Forelimb muscle (tissue), 1 donor: ENCODE measurements around the gene KCNIP3. TPM values are rescaled to one million over a fixed set of nuclear protein-coding genes. Genes with fewer than 3 reads are reported as not detected.
"Not testable (repeated sequence)": the region's sequence is repeated elsewhere in the genome, so short reads cannot be mapped to it uniquely, and the experiment has no call there.

ENCODE experiments used
- DNase-seq: peaks from one replicate; pipeline ENCODE4 v3.0.0-alpha.2; 2013; ENCODE audit warnings: low read depth
- polyA plus RNA-seq: library from polyadenylated mRNA; unstranded; fragments of 120-200 nt; gene quantifications from one replicate; pipeline ENCODE4 v1.2.1, GENCODE V29; 2013; ENCODE audit not compliant: insufficient read length

KCNIP3 gene
- polyA plus RNA-seq, 1 donor = 7.9 TPM

DNA sequence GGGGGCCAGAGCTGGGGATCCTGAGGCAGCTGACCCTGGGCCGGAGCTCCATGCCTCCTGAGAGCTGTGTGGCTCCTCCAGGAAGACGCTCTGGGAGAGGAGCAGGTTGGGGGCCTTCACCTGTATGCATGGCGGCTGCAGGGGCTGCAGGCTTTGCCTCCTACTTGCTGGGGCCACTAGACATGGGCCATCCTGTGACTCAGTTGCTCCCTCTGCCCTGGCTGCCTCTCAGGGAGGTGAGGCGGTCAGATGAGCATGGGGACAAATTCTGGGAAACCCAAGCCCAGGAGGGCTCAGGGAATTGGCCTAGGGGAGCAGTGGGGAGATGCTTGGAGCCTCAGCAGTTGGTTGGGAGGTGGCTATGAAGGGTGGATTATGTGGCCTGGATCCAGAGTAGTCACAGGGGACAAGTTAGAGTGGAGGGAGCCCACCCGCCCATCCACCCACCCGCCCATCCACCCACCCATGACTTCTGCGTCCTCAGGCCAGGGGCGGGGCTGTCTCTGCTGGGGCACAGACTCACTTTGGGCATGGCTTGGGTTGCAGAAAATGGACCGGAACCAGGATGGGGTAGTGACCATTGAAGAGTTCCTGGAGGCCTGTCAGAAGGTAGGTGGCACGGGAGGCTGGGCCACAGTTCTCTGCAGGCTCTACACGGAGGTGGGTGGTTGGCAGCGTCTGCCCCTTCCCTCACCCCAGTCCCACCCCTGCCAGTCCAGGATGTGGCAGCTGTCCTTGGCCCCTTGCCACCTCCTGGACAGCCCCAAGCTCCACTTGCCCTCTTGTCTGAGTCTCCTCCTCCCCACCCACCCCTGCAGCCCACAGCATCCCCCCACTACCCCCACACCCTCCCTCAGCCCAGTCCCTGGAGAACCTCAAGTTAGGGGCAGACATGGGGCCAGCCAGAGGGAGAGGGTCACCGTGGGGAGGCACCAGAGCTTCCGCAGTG, 85.8 kb downstream of the KCNIP3 start:
- DNase-seq = no peak

DNA sequence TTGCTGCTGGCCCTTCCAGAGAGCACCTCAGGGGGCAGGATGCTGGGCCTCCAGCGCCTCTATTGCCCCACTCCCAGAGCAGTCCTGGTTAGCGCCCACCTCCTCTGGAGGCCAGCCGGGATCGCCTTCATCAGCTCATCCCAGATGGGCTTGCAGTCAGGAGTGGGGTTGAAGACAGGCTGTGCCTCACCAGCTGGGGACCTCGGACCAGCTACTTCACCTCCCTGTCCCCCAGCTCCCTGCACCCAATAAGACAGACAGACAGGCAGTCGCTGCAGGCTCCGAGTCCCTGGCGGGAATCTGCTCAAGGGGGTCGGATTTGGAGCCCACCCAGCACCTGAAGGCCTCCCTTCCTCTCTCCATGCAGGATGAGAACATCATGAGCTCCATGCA, 86.5 kb downstream of the KCNIP3 start:
- no peak for DNase-seq

DNA sequence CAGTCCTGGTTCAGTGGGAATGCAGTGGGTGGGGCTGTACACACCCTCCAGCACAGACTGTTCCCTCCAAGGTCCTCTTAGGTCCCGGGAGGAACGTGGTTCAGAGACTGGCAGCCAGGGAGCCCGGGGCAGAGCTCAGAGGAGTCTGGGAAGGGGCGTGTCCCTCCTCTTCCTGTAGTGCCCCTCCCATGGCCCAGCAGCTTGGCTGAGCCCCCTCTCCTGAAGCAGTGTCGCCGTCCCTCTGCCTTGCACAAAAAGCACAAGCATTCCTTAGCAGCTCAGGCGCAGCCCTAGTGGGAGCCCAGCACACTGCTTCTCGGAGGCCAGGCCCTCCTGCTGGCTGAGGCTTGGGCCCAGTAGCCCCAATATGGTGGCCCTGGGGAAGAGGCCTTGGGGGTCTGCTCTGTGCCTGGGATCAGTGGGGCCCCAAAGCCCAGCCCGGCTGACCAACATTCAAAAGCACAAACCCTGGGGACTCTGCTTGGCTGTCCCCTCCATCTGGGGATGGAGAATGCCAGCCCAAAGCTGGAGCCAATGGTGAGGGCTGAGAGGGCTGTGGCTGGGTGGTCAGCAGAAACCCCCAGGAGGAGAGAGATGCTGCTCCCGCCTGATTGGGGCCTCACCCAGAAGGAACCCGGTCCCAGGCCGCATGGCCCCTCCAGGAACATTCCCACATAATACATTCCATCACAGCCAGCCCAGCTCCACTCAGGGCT, 87.9 kb downstream of the KCNIP3 start:
- DNase-seq = no peak

DNA sequence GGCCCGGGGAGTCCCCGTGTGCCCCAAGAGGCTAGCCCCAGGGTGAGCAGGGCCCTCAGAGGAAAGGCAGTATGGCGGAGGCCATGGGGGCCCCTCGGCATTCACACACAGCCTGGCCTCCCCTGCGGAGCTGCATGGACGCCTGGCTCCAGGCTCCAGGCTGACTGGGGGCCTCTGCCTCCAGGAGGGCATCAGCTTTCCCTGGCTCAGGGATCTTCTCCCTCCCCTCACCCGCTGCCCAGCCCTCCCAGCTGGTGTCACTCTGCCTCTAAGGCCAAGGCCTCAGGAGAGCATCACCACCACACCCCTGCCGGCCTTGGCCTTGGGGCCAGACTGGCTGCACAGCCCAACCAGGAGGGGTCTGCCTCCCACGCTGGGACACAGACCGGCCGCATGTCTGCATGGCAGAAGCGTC, 88.4 kb downstream of the KCNIP3 start:
- DNase-seq = no peak

GRCh38 chr2:95386031-95386430, 88.9 kb downstream of the KCNIP3 start:
- DNase-seq = no peak

- no peak for DNase-seq
These were observed 90.2 kb downstream of the KCNIP3 start for GRCh38 chr2:95387358-95387757.

DNA sequence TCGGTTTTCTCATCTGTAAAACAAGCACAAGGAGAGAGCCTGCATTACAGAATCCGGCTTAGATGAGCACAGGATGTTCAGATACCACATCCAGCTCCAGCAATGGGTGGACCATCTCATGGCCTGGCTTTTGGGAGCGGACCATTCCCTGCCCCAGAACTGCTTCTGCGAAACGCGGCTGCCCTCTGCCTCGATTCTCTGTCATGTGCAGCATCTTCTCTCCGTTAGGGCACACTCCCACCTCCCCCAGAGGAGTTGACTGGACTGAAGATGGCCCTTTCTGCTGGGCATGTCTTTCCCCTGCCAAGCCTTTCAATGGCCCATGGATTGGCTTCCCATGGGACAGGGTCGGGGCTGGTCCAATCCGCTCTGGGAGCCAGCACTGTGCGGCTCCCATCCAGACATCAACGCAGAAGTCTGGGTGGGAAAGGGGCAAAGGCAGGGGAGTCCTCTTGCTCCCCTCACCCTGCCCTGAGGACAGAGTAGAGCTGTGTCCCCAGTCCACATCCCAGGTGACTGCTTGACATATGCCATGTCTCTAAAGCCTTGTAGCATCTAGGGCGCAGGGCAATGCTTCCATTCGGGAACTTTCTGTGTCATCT, 91.0 kb downstream of the KCNIP3 start:
- DNase-seq = no peak

DNA sequence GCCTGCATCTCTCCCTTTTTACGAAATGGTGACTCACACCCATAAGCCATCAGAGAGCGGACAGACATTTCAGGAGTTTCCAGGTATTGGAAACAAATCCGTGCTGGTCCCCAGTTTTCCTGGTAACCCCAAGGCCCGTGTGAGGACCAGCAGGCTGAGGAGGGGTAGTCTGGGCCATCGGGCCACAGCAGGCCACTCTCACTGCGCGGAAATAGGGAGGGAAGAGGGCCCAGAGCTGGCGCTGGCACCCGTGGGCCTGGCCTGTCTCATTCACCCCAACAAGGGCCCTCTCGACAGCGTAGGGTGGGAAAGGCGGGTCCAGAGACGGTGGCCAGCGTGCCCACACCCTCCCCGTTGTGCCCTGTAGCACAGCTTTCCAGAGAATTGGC, 91.7 kb downstream of the KCNIP3 start:
- DNase-seq = no peak

DNA sequence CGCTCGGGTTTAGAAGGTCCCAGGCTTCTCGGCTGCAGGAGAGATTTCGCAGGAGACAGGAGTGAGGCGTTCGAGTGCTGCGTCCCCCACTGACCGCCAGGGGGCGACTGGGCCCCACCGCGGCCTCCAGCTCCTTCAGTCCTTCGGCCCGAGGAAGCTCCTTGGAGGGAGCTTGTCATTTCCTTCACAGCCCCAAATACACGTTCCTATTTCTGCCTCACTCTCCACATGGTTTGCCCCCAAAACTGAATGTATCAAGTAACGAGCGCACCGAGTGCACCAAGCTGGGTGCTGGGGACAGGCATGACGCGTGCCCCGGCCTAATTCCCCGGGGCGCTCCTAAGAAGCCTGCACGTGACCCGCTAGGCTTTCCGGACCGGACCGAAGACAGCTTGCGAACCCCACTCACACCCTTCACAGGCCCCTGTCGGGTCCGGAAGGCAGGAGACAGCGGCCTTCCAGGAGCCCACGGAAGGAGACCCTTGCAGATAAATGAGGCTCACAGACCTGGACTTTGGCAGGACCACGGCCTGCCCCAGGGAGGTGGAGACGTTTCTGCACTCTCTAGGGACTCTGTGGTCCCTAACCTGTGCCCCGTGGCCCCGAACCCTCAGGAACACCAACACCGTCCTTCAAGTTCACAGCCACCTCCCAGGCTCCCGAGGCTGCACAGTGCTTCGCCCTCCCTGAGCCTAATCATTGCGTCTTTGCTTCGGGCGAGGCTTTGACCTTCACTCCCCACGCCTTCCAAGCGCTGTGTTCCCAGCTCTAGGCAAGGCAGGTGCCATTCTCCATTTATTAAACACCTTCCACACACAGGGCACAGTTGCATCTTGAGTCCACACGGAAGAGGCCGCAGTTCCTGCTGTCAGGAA, 92.3 kb downstream of the KCNIP3 start:
- no peak for DNase-seq

DNA sequence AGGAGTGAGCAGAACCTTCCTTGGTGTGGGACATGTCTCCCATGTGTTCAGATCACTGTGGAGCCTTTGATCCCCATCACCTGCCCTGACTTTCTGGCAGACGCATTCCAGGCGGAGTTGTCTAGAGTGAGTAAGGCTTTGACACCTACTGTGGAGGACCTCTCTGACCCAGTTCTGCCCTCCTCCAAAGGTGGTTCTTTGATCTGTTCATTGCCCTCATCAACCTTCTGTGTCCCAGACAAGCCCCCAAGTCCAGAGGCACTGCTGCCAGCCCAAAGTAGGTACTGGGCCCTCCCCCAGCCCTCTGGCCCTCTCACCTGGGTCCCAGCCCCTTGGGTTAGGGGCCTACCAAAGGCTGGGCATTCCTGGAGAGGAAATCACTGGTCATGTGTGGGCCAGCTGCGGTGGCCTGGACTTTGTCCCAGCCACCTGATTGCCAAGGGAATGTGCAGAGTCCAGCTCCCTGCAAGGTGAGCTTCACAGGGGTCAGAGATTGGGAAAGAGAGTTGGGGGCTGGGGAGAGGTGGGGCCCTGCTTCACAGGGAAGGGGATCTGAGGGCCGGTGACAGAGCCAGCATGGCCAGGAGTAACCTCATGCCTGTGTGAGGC, 93.2 kb downstream of the KCNIP3 start:
- DNase-seq = no peak

GRCh38 chr2:95390881-95391321, 93.8 kb downstream of the KCNIP3 start:
- DNase-seq = no peak

DNA sequence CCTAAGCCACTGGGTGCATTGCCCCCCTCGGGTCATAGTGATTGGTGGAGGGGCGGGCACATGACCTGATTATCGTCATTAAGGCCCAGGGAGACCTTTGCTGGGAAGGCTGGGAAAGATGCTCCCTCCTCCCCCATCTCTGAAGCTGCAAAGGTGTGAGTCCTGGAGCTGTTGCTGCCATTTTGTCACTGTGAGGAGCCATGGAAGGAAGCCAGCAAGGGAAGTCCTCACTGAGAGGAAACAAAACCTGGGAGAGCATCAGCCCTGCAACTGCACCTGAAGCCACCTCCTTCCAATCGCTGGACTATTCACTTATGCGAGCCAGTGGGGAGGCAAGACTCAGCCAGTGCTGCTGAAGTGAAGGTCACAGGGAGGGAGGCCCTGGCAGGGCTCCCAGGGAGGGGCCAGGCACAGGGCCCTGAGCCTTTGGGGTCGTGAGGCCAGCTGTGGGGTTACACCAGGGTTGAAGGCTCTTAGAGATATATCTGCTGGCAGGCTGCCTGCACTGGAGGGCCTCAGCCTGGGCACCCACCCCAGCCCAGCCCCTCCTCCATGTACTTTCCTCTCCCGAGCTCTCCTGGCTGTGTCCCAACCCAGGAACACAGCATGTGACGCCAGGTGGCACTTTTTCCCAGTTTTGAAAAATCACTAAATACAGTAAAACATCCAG, 94.6 kb downstream of the KCNIP3 start:
- no peak for DNase-seq

- no peak for DNase-seq
These were observed 95.2 kb downstream of the KCNIP3 start for GRCh38 chr2:95392320-95392719.

DNA sequence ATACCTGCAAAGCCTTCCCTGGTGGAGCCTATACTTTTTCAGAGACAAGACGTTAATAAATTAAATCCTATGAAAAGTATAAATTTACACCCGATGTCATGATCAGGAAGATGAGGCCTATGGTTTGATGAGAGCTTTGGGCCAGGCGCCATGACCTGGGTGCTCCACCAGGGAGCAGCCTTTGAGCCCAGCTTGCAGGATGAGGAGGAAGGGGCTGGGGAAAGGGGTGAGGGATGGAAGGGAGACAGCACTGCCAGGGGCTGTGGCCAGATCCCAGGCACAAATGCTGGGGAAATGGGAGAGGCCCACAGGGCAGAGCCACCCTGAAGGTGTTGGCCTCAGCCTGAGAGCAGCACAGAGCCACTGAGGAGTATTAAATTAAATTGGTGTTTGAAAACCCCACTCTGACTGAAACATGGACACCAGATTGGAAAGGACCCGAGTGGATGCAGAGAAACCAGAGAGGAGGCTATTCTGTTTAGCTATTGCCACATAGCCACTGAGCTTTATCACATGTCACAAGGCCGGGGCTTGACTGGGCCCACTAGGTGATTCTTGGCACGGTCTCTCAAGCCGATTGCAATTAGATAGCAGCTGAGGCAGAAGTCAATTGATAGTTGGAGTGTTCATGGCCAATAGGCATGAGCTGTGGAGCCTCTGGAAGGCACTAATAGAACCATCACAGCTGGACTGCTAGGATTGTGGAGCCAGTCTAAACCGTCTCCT, 95.7 kb downstream of the KCNIP3 start:
- DNase-seq = no peak

GRCh38 chr2:95393901-95394300, 96.8 kb downstream of the KCNIP3 start:
- DNase-seq = no peak

GRCh38 chr2:95399061-95399460, 101.9 kb downstream of the KCNIP3 start:
- DNase-seq = no peak

GRCh38 chr2:95401480-95401879, 104.3 kb downstream of the KCNIP3 start:
- no peak for DNase-seq

DNA sequence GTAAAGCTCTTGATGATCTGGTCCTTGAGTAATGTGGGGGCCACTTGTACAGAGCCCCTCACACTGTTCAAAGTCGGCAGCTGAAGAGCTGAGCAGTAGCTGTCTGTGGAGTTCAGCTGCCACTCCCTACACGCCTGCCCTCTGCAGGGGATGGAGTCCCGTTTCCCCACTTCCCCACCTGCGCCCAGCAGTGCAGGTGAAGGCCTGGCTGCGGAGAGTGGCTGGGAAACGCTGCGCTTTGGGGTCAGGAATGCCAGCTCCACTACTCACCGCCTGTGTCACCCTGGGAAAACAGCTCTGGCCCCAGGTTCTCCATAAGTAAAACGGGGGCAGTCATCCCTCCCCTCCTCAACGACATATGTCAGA, 104.8 kb downstream of the KCNIP3 start:
- DNase-seq = not testable (repeated sequence)

DNA sequence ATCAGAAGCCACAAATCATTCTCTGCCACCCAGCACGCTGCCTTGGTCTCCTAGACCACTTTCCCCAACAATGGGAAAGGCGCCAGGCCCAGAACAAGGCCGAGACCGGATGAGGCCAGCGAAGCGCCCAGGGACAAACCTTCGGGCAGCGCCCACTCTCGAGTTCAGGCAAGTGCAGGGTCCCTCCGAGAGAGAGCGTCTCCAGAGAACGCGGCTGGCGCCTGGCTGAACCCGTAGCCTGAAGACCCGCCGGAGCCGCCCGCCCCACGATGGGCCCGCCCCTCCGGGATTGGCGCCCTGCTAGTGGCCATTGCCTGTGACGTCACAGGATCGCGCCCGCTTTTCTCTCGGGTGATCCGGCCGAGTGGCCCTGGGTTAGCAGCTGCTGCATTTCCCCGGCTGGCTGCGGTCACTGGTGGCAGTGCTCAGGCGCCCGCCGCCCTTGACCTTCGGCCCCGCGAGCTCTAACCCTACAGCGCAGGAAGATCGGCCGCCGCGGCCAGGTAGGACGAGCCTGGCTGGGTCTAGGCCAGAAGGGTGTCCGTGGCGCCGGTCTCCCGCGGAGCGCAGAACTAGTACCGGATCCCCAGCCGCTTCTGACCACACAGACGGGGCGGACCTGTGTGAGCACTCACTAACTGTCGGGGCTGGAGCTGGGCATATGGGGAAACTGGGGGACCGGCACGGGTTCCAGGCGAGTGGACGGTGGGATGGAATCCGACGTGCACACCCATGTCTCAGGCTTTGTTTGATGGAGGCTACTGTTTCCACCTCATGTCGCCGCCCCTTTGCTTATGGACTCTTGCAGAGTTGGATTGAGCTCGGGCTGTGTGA, 105.4 kb downstream of the KCNIP3 start, which contains the start of gene FAHD2A:
TSS of gene FAHD2A (plus strand) at position 339 of the 834 bp plus-strand sequence. CDS start 2,851 bp downstream, outside the sequence.
- DNase-seq = peak; percentile 79
